Retinal pigment epithelial cell (primary cell): ENCODE data around the gene NHP2.
"Not testable (repeated sequence)": the region's sequence is repeated elsewhere in the genome, so short reads cannot be mapped to it uniquely, and the experiment has no call there.

ENCODE experiments used
- DNase-seq: peaks from one replicate; pipeline ENCODE4 v3.0.0-alpha.2; 2010; ENCODE audit warnings: low read depth
- H3K4me3 ChIP-seq: 2 replicates; pipeline ENCODE4 v1.5.1; 2011; ENCODE audit warnings: mild to moderate bottlenecking, low read length, control low read depth, moderate library complexity
- CTCF ChIP-seq: conservative IDR thresholded peaks from 2 replicates; pipeline ENCODE4 v1.5.1; 2011; ENCODE audit warnings: low read depth, low read length, control low read depth, inconsistent platforms

NHP2 gene

DNA sequence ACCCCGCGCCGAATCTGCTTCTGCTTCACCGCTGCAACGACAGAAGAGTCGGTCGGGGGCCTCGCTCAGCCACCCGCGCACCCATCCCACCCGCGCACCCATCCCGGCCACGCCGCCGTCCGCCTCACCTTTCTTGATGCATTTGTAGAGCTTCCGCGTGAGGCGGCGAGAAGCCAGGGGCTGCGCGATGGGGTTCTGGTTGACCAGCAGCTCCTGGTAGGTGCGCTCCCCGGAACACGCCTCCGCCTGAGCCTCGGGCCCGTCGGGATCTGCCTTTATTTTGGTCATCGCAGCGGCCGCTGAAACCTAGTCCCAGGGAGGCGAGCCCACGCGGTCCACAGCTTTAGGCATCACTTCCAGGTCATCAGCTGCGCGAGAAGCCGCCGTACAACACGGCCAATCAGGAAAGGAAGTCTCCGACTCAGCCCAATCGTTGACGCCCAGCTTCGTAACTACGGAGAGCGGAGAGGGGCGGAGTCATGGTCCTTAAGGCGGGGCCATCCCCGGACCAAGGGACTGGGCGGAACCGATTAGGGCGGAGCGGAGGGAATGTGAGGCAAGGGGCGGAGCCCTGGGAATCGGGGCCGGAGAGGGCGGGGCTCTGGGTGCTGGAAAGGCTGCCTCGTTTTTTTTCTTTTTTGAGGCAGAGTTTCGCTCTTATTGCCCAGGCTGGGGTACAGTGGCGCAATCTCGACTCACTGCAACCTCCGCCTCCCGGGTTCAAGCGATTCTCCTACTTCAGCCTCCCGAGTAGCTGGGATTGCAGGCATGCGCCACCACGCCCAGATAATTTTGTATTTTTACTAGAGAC is at the start of gene NHP2:
TSS of gene NHP2 (minus strand) at position 356 of the 811 bp plus-strand sequence. CDS start at position 288, 68 bp downstream.
- peak within 1 kb of the TSS; percentile 93 for H3K4me3 ChIP-seq
- no peak for TF ChIP-seq CTCF
- peak; percentile 94 for DNase-seq

DNA sequence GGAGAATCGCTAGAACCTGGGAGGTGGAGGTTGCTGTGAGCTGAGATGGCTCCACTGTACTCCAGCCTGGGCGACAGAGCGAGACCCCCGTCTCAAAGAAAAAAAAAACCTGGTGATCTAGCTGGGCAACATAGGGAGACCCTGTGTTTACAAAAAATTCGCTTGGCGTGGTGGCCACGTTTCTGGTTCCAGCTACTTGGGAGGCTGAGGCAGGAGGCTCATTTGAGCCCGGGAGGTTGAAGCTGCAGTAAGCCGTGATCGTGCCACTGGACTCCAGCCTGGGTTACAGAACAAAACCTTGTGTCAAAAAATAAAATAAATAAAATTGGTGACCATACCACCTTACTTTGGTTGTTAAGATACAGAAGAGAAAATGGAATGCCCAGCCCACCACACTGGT is 48.9 kb upstream of the NHP2 start:
- no peak overlapping the region for H3K4me3 ChIP-seq
- no peak for TF ChIP-seq CTCF
- DNase-seq = no peak

GRCh38 chr5:178201927-178202235 is 48.2 kb upstream of the NHP2 start:
- no peak for TF ChIP-seq CTCF
- H3K4me3 ChIP-seq = no peak overlapping the region
- DNase-seq = no peak

DNA sequence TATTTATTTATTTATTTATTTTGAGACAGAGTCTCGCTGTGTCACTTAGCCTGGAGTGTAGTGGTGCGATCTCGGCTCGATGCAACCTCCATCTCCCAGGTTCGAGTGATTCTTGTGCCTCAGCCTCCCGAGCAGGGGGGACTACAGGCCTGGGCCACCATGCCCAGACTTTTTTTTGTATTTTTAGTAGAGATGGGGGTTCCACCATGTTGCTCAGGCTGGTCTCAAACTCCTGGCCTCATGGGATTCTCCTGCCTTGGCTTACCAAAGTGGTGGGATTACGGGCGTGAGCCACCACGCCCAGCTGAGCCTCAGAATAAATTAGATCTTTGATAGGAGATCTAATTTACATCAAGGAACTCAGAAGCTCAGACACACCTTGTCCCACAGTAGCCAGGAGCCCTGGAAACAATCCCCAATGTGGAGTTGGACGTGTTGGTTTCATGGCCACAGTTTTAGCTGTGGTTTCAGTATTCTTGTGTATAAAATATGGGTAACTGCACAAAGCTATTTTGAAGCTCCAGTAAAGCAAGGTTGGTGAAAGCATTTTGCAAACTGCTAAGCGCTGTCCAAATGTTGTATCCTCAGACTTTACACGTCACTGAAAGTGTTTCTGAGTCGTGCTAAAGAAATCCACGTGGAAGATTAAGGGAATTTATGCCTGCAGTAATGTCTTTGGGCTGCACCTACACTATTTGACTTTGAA is 47.7 kb upstream of the NHP2 start:
- TF ChIP-seq CTCF = no peak
- no peak for DNase-seq
- H3K4me3 ChIP-seq = no peak overlapping the region

- no peak overlapping the region for H3K4me3 ChIP-seq
- DNase-seq = no peak
- TF ChIP-seq CTCF = no peak
Measured at GRCh38 chr5:178199581-178200434, 46.1 kb upstream of the NHP2 start.

DNA sequence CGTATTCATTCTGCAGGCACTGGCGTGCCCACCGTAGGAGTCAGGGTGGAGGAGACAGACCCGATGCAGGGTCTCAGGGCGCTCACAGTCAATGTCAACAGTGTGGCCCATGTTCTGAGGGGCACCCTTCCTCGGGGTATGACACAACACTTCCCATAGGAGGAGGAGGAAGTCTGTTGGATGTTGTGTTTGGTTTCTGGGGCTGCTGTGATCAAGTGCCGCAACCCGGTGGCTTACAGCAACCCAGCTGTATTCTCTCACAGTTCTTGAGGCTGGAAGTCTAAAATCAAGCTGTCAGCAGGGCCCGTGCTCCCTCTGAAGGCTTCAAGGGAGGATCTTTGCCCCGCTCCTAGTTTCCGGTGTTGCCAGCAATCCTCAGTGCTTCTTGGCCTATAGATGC is 45.0 kb upstream of the NHP2 start:
- DNase-seq = no peak
- H3K4me3 ChIP-seq = no peak overlapping the region
- TF ChIP-seq CTCF = no peak

GRCh38 chr5:178198151-178198550 is 44.5 kb upstream of the NHP2 start:
- DNase-seq, H3K4me3 ChIP-seq: not testable (repeated sequence)
